HCT116 (cell line): ENCODE results near the gene ERP27. TPM values are rescaled to one million over a fixed set of nuclear protein-coding genes. Genes with fewer than 3 reads are reported as not detected.

Experiments used
- ATAC-seq: fragments of 200-7000 bp; cut with Tn5 transposase; 2 replicates; pipeline ENCODE4 v1.9.1; 2020; ENCODE audit warnings: mild to moderate bottlenecking, moderate library complexity
- BruUV-seq: library from RNA; stranded (reverse); fragments of 400-500 nt; replicated peaks from 2 replicates; lab custom pipeline; 2021; lab: Mats Ljungman, UMichigan
- CTCF ChIA-PET: fragments of 300-600 bp; sonication (Branson Sonifier 250); formaldehyde crosslinking; loops from one replicate; lab custom pipeline; 2021; ENCODE audit warnings: antibody characterized with exemption; lab: Charles Lee
- POLR2A ChIA-PET: fragments of 300-600, 350-600 bp; sonication (Branson Sonifier 250); formaldehyde crosslinking; loops from one replicate; lab custom pipeline; 2021; ENCODE audit warnings: antibody characterized with exemption; lab: Charles Lee
- RAD21 ChIA-PET, 2 experiments: fragments of 300-600 bp; sonication (Branson Sonifier 250); formaldehyde crosslinking; loops; one replicate each; lab custom pipeline; 2023; ENCODE audit warnings: low total read pairs in 2 of 2; ENCODE audit not compliant: uncharacterized antibody in 2 of 2, unreplicated experiment in 2 of 2, low non-redundant PET in 1 of 2; lab: Charles Lee
- DNase-seq: peaks from one replicate; pipeline ENCODE4 v3.0.0-alpha.2; 2010; ENCODE audit warnings: low read depth, low spot score
- H2AFZ ChIP-seq: fragments of 200-600 bp; shearing (Covaris generic), sonication (generic); 2 replicates; pipeline ENCODE4 v1.6.1; 2017; ENCODE audit warnings: low read depth, mixed run types, mixed read lengths, antibody characterized with exemption, low read length; ENCODE audit not compliant: poor library complexity, severe bottlenecking
- H3K27ac ChIP-seq: 2 replicates; pipeline ENCODE4 v1.5.1; 2012; ENCODE audit warnings: low read depth, low read length
- H3K27me3 ChIP-seq: fragments of 200-600 bp; sonication (generic); 2 replicates; pipeline ENCODE4 v1.6.1; 2016; ENCODE audit warnings: mixed run types, low read length, mixed read lengths; ENCODE audit not compliant: insufficient read depth
- H3K36me3 ChIP-seq, 2 experiments: fragments of 200-500 bp in 1 of 2; fragments of 200-600 bp in 1 of 2; sonication (Bioruptor generic) in 1 of 2; sonication (generic) in 1 of 2; 2 replicates each; pipeline versions ENCODE4 v1.5.1 to v1.6.1; 2014 to 2016; ENCODE audit warnings: low read length in 2 of 2, inconsistent platforms in 1 of 2, mixed read lengths in 1 of 2, mixed run types in 1 of 2; ENCODE audit not compliant: insufficient read depth in 2 of 2, control insufficient read depth in 1 of 2
- H3K4me1 ChIP-seq, 2 experiments: fragments of 200-600 bp in 1 of 2; sonication (generic) in 1 of 2; 2 replicates each; pipeline versions ENCODE4 v1.5.1 to v1.6.1; 2012 to 2017; ENCODE audit warnings: low read length in 2 of 2, inconsistent platforms in 1 of 2, mild to moderate bottlenecking in 1 of 2, mixed read lengths in 1 of 2, mixed run types in 1 of 2, moderate library complexity in 1 of 2; ENCODE audit not compliant: insufficient read depth in 2 of 2, control insufficient read depth in 1 of 2
- H3K4me2 ChIP-seq: fragments of 200-600 bp; sonication (generic); 2 replicates; pipeline ENCODE4 v1.6.1; 2017; ENCODE audit warnings: mixed run types, low read length, mixed read lengths
- H3K4me3 ChIP-seq, 2 experiments: fragments of 200-600 bp in 1 of 2; sonication (generic) in 1 of 2; replicated peaks in 1 of 2; 2 replicates each; pipeline ENCODE4 v1.5.1; 2011 to 2016; ENCODE audit warnings: low read length in 2 of 2, control low read depth in 1 of 2, low read depth in 1 of 2, mild to moderate bottlenecking in 1 of 2, mixed read lengths in 1 of 2, mixed run types in 1 of 2
- H3K79me2 ChIP-seq: fragments of 200-600 bp; sonication (generic); 2 replicates; pipeline ENCODE4 v1.6.1; 2017; ENCODE audit warnings: mild to moderate bottlenecking, mixed run types, low read length, moderate library complexity, mixed read lengths; ENCODE audit not compliant: insufficient read depth
- H3K9ac ChIP-seq: fragments of 200-600 bp; sonication (generic); 2 replicates; pipeline ENCODE4 v1.6.1; 2016; ENCODE audit warnings: low read length, mixed read lengths
- H3K9me2 ChIP-seq: fragments of 200-600 bp; sonication (generic), shearing (Covaris generic); 2 replicates; pipeline ENCODE4 v1.6.1; 2017; ENCODE audit warnings: mixed run types, mild to moderate bottlenecking, moderate library complexity; ENCODE audit not compliant: insufficient read depth
- H3K9me3 ChIP-seq, 2 experiments: fragments of 200-500 bp in 1 of 2; fragments of 200-600 bp in 1 of 2; sonication (Bioruptor generic) in 1 of 2; sonication (generic) in 1 of 2; 2 replicates each; pipeline ENCODE4 v1.6.1; 2014 to 2017; ENCODE audit warnings: low read length in 2 of 2, mixed read lengths in 2 of 2, inconsistent platforms in 1 of 2, low read depth in 1 of 2, mild to moderate bottlenecking in 1 of 2, mixed run types in 1 of 2, moderate library complexity in 1 of 2; ENCODE audit not compliant: control insufficient read depth in 1 of 2, insufficient read depth in 1 of 2
- H4K20me1 ChIP-seq: fragments of 200-600 bp; sonication (generic), shearing (Covaris generic); 2 replicates; pipeline ENCODE4 v1.6.1; 2017; ENCODE audit warnings: mixed run types, mild to moderate bottlenecking, moderate library complexity; ENCODE audit not compliant: insufficient read depth
- CBX3 ChIP-seq: IDR thresholded peaks from 2 replicates; pipeline ENCODE4 v1.6.1; 2012; ENCODE audit warnings: low read depth
- CTCF ChIP-seq, 3 experiments: fragments of 200-600 bp in 1 of 3; sonication (generic) in 1 of 3; IDR thresholded peaks in 2 of 3; conservative IDR thresholded peaks in 1 of 3; 2 replicates each; pipeline ENCODE4 v1.5.1; 2012 to 2017; ENCODE audit warnings: low read depth in 2 of 3, low read length in 2 of 3, antibody characterized with exemption in 1 of 3, borderline replicate concordance in 1 of 3, control low read depth in 1 of 3, mild to moderate bottlenecking in 1 of 3, mixed read lengths in 1 of 3, mixed run types in 1 of 3, moderate library complexity in 1 of 3; ENCODE audit not compliant: insufficient read depth in 1 of 3
- EGR1 ChIP-seq: IDR thresholded peaks from 2 replicates; pipeline ENCODE4 v1.6.1; 2012; ENCODE audit warnings: low read depth
- ELF1 ChIP-seq: IDR thresholded peaks from 2 replicates; pipeline ENCODE4 v1.6.1; 2012; ENCODE audit warnings: low read depth, borderline replicate concordance
- FOSL1 ChIP-seq: IDR thresholded peaks from 2 replicates; pipeline ENCODE4 v1.6.1; 2012; ENCODE audit warnings: low read depth
- SIN3A ChIP-seq: IDR thresholded peaks from 2 replicates; pipeline ENCODE4 v1.6.1; 2012; ENCODE audit warnings: low read depth
- SRF ChIP-seq: IDR thresholded peaks from 2 replicates; pipeline ENCODE4 v1.6.1; 2012; ENCODE audit warnings: low read depth
- YY1 ChIP-seq: IDR thresholded peaks from 2 replicates; pipeline ENCODE4 v1.6.1; 2011; ENCODE audit warnings: low read length, low read depth, moderate library complexity, mild to moderate bottlenecking; ENCODE audit not compliant: insufficient replicate concordance; ENCODE audit errors: extremely low read depth
- ZBTB33 ChIP-seq: IDR thresholded peaks from 2 replicates; pipeline ENCODE4 v1.6.1; 2011; ENCODE audit warnings: mild to moderate bottlenecking, low read length, moderate library complexity; ENCODE audit not compliant: insufficient replicate concordance; ENCODE audit errors: extremely low read depth
- ZFX ChIP-seq: fragments of 450-650 bp; IDR thresholded peaks from 2 replicates; pipeline ENCODE4 v1.6.1; 2017
- ZNF274 ChIP-seq: fragments of 200-500 bp; sonication (Bioruptor generic); IDR thresholded peaks from 2 replicates; pipeline ENCODE4 v1.6.1; 2014; ENCODE audit warnings: mild to moderate bottlenecking, low read depth, low read length, inconsistent platforms
- intact Hi-C: fragments of 100-400 bp; cut with micrococcal nuclease; formaldehyde crosslinking; loops from 2 replicates; pipeline ENCODE4 v1.10.0; 2022
- total RNA-seq: library from RNA; stranded (reverse); gene quantifications from one replicate; pipeline ENCODE4 v1.2.1, GENCODE V29; 2021; ENCODE audit not compliant: unreplicated experiment

The ERP27 gene
- total RNA-seq, 1 experiment from 2014 or later = 0.39 TPM

- ChIA-PET RAD21 (no interaction called here), POLR2A (no interaction called here), CTCF (no interaction called here)
- Histone ChIP-seq H3K4me3 (no peak overlapping the region), H3K27me3 (no peaks in the 10 kb centered on the region), H3K9me3 (no peaks in the 10 kb centered on the region), H2AFZ (no peak overlapping the region), H3K79me2 (no peaks in the 10 kb centered on the region), H3K9me2 (no peaks in the 10 kb centered on the region), H4K20me1 (no peaks in the 10 kb centered on the region), H3K27ac (no peak overlapping the region), H3K4me2 (no peak overlapping the region), H3K4me1 (peaks cover 0 to 7% of the 10 kb centered on the region in 2 experiments; a peak in 2 of 4 replicates), H3K9ac (no peak overlapping the region), H3K36me3 (no peaks in the 10 kb centered on the region)
- no peak for ATAC-seq
- intact Hi-C loops = no loop called here
- BruUV-seq = no TSS peak
- DNase-seq = no peak
- TF ChIP-seq ZFX = no peak
- no peak for TF ChIP-seq CTCF (IDR thresholded peaks at IDR 0.05 in 2 of 3, conservative IDR thresholded peaks at IDR 0.05 in 1 of 3; ENCODE audit: borderline replicate concordance in 1 of 3, insufficient read depth in 1 of 3, low read depth in 2 of 3, low read length in 2 of 3)
These were observed 25.2 kb upstream of the ERP27 start for GRCh38 chr12:14963520-14963919.

DNA sequence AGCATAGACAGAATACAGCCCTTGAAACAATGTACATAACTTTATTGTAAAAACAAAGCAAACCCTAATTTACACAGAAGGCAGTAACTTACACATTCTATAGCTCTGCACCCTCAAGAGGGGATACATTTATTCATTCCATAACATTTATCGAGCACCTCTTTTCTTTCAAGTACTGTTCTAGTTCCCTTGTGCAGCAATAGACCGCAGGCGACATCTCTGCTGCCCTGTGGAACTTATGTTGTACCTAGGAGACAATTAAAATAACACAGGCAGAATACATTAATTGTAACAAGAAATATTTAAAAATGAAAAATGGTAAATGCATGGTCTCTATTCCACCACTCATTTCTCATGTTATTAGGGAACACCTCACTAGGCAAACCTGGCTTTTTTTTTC is 24.5 kb upstream of the ERP27 start:
- ChIA-PET RAD21 (no interaction called here), POLR2A (no interaction called here), CTCF (no interaction called here)
- H4K20me1 ChIP-seq = no peaks in the 10 kb centered on the region
- no peak for DNase-seq
- BruUV-seq = no TSS peak
- no peaks in the 10 kb centered on the region for H3K9me2 ChIP-seq
- no peak overlapping the region for H3K27ac ChIP-seq
- H2AFZ ChIP-seq = no peak overlapping the region
- no peaks in the 10 kb centered on the region for H3K79me2 ChIP-seq
- intact Hi-C loops = no loop called here
- peaks cover 0 to 7% of the 10 kb centered on the region in 2 experiments; a peak in 2 of 4 replicates for H3K4me1 ChIP-seq
- no peaks in the 10 kb centered on the region for H3K36me3 ChIP-seq
- no peak for TF ChIP-seq EGR1
- TF ChIP-seq CBX3 = no peak
- no peak for TF ChIP-seq SIN3A
- TF ChIP-seq ZFX = no peak
- TF ChIP-seq ELF1 = no peak
- TF ChIP-seq FOSL1 = no peak
- TF ChIP-seq ZBTB33 = no peak
- no peak for TF ChIP-seq YY1
- no peak for TF ChIP-seq SRF
- no peak for TF ChIP-seq ZNF274
- no peaks in the 10 kb centered on the region for H3K9me3 ChIP-seq
- H3K4me2 ChIP-seq = no peak overlapping the region
- H3K9ac ChIP-seq = no peak overlapping the region
- H3K27me3 ChIP-seq = no peaks in the 10 kb centered on the region
- no peak for ATAC-seq
- H3K4me3 ChIP-seq = no peak overlapping the region
